ENCODE measurements around the gene ARL13A. TPM values are rescaled to one million over a fixed set of nuclear protein-coding genes. Genes with fewer than 3 reads are reported as not detected.
"Not testable (repeated sequence)": the region's sequence is repeated elsewhere in the genome, so short reads cannot be mapped to it uniquely, and the experiment has no call there.

Gene ARL13A
- polyA plus RNA-seq, 4 donors = 0.18 to 0.40 (median 0.29) TPM

DNA sequence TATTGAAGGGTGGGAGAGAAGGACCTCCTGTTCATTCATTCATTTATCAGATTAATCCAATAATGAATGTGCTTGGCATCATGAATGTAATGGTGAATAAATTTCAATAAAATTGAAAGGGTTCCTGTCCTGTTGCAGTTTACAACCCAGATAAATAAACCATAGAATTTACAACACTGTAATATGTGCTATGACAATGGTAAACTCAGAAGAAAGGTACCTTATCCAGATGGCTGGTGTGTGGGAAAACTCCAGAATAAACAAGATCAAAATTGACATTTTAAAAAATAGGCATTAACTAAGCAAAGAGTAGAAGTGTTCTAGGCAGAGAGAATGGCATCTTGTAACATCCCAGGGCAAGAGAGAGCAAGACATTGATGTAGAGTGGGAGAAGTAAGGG lies 15.3 kb downstream of the ARL13A start:
- DNase-seq (ENCODE audit: low read depth in 4 of 4, low spot score in 3 of 4) = no peak

DNA sequence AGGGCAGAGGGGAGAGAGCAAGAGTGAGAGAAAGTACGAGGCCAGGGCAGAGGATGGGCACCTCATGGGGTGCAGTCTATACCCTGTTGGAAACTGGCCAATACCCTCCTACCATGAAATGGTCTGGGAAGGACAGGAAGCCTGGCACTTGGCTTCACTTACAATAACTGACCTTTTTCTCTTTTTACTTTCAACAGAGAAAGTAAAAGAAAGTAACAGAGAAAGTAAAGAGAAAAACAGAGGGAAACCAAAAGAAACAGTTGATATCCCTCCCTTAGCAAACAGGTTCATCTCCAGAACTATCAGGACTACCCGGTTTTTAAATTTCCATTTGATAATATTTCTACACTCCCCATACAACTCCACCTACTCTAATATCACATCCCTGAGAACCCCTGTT lies 20.6 kb downstream of the ARL13A start:
- DNase-seq (ENCODE audit: low read depth in 4 of 4, low spot score in 3 of 4) = no peak

DNA sequence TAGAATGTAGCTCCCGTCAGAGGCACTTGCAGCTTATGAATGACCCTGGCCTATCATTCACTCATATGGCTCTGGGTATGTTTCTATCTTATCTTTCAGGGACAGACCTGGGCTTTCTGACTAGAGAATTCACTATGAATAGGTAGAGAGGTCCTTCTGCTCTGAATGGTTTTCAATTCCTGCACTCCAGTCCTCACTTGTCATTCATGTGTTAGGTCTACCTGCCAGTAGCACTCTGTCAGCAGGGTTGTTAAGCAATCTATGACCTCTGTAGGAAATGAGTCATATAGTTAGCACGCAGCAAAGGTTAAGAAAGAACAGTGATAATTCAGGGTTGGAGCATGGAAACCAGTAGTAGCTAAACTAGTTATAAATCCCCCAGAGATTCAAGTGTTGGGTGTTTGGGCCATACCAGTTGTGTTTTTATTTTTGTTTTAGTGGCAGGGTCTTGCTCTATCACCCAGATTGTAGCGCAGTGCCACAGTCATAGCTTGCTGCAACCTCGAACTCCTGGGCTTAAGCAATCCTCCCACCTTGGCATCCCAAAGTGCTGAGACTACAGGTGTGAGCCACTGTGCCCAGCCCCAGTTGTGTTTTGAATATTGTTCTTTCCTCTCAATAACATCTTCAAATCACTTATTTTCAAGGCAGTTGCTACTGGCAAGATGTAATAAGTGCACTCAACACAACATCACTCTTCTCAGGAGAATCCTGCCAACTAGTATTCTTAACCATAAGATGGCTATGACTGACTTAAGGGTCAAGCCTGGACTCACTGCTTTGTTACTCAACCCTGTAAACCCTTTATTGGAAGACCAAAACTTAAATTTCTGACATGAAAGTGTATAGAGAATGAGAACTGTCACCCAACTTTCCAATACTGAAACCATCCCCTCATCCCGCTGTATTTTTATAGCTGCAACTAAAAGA lies 25.1 kb downstream of the ARL13A start:
- DNase-seq (ENCODE audit: low read depth in 4 of 4, low spot score in 3 of 4) = no peak

DNA sequence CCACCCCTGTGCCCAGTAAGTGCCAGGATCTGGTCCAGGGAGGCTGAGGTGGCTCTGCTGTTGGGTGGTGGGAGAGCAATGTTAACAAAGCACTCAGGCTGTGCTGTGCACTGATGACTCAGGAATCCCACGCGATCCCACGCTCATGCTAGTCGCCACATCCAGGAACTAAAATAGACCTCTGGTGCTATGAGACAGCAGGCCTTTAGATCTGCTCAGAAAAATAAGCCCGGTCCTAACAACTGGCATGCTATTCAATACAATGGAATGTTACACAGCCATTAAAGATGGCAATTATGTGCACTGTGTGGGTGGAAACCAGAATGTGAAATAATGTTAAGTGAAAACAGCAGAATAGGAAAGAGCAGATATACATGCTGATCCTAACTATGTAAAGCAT lies 26.0 kb downstream of the ARL13A start:
- no peak for DNase-seq (ENCODE audit: low read depth in 4 of 4, low spot score in 3 of 4)

DNA sequence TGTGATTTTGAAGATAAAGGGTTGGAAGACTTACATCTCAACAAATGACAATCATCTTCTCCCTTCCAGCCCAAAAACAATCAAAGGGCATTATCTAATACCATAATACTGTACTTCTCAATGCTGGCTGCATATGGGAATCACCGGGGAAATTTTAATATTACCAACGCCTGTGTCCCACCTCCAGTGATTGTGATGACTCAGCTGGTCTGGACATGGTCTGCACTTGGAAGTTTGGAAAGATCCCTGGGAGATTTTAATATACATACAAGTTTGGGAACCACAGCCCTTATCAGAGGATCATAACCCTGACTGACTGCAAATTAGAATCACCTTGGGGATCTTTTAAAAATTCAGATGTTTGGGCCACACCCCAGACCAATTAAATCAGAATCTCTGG lies 29.9 kb downstream of the ARL13A start:
- no peak for DNase-seq (ENCODE audit: low read depth in 4 of 4, low spot score in 3 of 4)

DNA sequence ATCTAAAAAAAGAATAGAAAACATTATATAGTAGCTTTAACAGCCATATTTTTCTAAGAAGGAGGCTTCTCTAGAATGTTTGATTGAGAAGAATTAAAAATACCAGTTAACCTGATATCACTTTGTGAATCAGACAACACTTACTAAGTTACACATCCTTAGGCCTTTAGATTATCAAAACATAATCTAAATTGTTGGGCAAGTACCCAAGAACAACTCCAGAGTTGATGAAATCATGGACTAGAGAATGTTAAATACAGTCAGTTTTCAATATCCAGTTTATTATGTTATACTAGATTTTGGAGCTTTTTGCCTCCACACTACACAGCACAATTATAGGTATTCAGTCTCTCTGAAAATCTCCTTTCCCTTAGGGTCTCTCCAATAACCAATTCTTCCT lies 39.6 kb downstream of the ARL13A start:
- DNase-seq (ENCODE audit: low read depth in 4 of 4, low spot score in 3 of 4) = no peak

DNA sequence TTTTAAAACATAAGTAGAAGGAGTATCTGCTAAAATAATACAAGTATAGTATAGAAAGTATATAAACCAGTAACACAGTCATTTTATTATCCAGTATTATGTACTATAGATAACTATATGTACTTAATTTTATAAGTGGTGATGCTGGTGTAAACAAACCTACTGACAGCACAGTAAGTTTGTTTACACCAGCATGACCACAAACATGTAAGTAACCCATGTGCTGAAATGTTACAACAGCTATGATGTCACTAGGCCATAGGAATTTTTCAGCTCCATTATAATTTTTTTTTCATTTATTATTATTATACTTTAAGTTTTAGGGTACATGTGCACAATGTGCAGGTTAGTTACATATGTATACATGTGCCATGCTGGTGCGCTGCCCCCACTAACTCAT lies 42.5 kb downstream of the ARL13A start:
- DNase-seq (ENCODE audit: low read depth in 4 of 4, low spot score in 3 of 4) = not testable (repeated sequence)

DNA sequence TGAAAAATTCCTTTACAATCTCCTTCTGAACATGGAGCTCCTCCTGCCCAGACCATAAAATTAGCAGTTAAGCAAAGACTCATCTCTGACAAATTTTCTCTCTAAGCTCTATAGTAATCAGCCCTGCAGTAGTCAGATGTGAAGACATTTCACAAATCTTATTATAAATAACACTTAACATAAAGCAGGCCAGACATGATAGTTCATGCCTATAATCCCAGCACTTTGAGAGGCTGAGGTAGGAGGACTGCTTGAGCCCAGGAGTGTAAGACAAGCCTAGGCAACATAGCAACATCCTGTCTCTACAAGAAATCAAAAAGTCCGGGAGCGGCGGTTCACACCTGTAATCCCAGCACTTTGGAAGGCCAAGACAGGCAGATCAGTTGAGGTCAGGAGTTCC lies 52.5 kb downstream of the ARL13A start:
- DNase-seq (ENCODE audit: low read depth in 4 of 4, low spot score in 3 of 4) = no peak

DNA sequence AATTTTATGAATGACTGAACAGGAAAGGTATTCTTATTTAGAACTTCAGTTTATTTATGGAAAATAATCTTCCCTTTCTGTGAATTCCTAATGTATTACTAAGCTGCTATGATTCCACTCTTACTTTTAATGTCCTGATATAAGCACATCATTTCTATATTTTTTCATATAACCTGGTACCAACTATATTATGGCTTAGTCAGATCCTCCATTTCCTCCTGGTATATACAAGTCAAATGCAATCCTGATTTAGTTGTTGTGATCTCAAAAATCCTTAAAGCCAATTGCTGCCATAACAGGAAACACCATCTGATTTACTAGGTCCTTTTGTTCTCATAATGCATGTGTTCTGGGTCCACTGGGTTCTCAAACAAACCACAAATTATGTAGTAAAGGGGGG lies 55.6 kb downstream of the ARL13A start:
- DNase-seq (ENCODE audit: low read depth in 4 of 4, low spot score in 3 of 4) = no peak

DNA sequence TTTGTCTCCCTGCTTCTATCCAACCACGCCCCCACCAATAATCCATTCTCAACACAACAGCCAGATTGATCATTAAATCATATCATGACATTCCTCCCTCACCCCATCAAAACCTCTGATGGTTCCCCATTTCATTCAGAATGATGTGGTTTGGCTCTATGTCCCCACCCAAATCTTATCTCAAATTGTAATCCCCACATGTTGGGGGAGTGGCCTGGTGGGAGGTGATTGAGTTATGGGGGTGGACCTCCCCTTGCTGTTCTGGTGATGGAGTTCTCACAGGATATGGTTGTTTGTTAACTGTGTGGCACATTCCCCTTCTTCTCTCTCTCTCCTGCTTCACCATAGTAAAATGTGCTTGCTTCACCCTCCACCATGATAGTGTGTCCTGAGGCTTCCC lies 59.1 kb downstream of the ARL13A start:
- DNase-seq (ENCODE audit: low read depth in 4 of 4, low spot score in 3 of 4) = no peak

DNA sequence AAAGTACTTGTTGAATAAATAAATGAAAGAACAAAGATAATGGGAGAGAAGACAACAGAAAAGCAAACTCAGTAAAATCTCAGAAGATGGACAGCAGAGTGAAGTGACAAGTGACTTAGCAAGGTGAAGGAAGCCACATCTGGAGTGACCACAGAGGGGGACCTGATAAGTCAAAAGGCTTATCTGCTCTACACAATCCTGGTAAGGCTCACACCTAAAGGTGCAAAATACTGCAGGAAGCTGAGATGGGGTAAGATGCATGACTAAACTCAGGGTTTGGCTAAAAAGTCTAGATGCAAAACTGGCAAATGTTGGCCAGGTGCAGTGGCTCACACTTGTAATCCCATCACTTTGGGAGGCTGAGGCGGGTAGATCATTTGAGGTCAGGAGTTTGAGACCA lies 60.2 kb downstream of the ARL13A start:
- DNase-seq (ENCODE audit: low read depth in 4 of 4, low spot score in 3 of 4) = no peak

DNA sequence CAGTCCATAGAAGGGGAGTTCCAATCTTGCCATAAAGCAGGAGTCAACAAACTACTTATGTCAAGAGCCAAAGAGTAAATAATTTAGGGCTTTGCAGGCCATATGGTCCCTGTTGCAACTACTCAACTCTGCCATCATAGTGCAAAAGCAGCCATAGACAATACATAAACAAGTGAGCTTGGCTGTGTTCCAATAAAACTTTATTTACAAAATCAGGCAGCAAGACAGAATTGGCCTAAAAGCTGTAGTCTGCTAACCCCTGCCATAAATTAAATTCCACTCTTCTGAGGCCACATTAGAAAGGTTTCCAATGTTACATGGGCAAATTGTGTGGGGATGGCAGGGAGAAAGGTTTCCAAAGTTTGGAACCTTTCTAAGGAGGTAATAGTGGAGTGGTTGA lies 67.7 kb downstream of the ARL13A start:
- no peak for DNase-seq (ENCODE audit: low read depth in 4 of 4, low spot score in 3 of 4)

DNA sequence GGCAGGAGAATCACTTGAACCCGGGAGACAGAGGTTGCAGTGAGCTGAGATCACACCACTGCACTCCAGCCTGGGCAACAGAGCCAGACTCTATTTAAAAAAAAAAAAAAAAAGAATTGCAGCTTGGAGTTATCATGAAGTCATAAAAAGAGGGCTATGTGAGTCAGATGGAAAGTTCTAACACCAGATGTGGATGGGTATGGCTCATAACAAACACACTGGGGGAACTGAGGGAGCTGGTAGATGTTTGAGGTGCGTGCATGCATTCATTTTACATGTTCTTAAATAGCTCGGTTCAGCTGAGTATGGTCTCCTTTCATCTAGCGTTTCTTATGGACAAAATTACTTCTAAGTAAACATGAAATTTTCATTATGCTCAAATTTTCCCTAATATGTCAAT lies 70.7 kb downstream of the ARL13A start:
- DNase-seq (ENCODE audit: low read depth in 4 of 4, low spot score in 3 of 4) = no peak

Other genes with a start within 250 kb of the ARL13A start
- gene SYTL4, start 237.6 kb upstream of the ARL13A start, polyA plus RNA-seq (ENCODE audit: insufficient read length in 4 of 4) = 10 to 100 TPM; 22.6 to 24.1 (median 23.5) TPM
- gene CSTF2, start 149.3 kb upstream of the ARL13A start, polyA plus RNA-seq (ENCODE audit: insufficient read length in 4 of 4) = 10 to 100 TPM; 21.4 to 23.5 (median 22.8) TPM
- 1 to 10 TPM in 3 of 4 donors, under 1 TPM in 1; 0.42 to 1.2 (median 1.1) TPM for gene NOX1, start 95.3 kb upstream of the ARL13A start, polyA plus RNA-seq (ENCODE audit: insufficient read length in 4 of 4)
- gene XKRX, start 40.8 kb upstream of the ARL13A start, polyA plus RNA-seq (ENCODE audit: insufficient read length in 4 of 4) = under 1 TPM; 0.32 to 0.34 (median 0.33) TPM
- gene TRMT2B, start 82.4 kb downstream of the ARL13A start, polyA plus RNA-seq (ENCODE audit: insufficient read length in 4 of 4) = 10 to 100 TPM; 11.0 to 12.4 (median 11.6) TPM
- 10 to 100 TPM in 1 of 4 donors, 1 to 10 TPM in 3; 7.8 to 10.8 (median 9.1) TPM for gene TMEM35A, start 109.2 kb downstream of the ARL13A start, polyA plus RNA-seq (ENCODE audit: insufficient read length in 4 of 4)
- 1 to 10 TPM; 7.5 to 8.4 (median 7.8) TPM for gene CENPI, start 128.5 kb downstream of the ARL13A start, polyA plus RNA-seq (ENCODE audit: insufficient read length in 4 of 4)